Measurements from ENCODE around the gene BPI.

The BPI gene

DNA sequence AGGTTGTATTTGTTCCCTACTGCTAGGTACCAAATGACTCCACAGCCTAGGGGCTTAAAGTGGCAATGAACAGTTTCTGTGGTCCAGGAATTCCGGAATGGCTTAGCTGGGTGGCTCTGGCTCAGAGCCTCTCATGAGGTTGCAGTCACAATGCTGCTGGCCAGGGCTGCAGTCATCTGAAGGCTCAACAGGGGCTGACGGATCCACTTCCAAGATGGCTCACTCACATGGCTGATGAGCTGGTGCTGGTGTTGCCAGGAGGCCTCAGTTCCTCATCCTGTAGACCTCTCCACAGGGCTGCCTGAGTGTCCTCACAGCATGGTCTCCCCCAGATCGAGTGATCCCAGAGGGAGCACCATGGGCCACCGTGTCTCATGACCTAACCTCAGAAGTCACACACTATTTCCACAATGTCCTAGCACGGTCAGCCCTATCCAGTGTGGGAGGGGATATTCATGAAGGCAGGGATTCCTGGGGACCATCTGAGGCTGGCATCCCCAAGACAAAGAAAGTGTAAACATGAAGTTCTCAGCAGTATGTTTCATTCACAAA lies 19.0 kb upstream of the BPI start:
- no peak for DNase-seq (ENCODE audit: low read depth in 2 of 2)
- no peak overlapping the region for H3K4me3 ChIP-seq (replicated peaks in 1 of 2; ENCODE audit: low read depth in 2 of 2, low read length in 2 of 2)
- TF ChIP-seq, protein P1, sequence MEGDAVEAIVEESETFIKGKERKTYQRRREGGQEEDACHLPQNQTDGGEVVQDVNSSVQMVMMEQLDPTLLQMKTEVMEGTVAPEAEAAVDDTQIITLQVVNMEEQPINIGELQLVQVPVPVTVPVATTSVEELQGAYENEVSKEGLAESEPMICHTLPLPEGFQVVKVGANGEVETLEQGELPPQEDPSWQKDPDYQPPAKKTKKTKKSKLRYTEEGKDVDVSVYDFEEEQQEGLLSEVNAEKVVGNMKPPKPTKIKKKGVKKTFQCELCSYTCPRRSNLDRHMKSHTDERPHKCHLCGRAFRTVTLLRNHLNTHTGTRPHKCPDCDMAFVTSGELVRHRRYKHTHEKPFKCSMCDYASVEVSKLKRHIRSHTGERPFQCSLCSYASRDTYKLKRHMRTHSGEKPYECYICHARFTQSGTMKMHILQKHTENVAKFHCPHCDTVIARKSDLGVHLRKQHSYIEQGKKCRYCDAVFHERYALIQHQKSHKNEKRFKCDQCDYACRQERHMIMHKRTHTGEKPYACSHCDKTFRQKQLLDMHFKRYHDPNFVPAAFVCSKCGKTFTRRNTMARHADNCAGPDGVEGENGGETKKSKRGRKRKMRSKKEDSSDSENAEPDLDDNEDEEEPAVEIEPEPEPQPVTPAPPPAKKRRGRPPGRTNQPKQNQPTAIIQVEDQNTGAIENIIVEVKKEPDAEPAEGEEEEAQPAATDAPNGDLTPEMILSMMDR (IDR thresholded peaks at IDR 0.05; ENCODE audit: low read depth, low read length), result no peak

DNA sequence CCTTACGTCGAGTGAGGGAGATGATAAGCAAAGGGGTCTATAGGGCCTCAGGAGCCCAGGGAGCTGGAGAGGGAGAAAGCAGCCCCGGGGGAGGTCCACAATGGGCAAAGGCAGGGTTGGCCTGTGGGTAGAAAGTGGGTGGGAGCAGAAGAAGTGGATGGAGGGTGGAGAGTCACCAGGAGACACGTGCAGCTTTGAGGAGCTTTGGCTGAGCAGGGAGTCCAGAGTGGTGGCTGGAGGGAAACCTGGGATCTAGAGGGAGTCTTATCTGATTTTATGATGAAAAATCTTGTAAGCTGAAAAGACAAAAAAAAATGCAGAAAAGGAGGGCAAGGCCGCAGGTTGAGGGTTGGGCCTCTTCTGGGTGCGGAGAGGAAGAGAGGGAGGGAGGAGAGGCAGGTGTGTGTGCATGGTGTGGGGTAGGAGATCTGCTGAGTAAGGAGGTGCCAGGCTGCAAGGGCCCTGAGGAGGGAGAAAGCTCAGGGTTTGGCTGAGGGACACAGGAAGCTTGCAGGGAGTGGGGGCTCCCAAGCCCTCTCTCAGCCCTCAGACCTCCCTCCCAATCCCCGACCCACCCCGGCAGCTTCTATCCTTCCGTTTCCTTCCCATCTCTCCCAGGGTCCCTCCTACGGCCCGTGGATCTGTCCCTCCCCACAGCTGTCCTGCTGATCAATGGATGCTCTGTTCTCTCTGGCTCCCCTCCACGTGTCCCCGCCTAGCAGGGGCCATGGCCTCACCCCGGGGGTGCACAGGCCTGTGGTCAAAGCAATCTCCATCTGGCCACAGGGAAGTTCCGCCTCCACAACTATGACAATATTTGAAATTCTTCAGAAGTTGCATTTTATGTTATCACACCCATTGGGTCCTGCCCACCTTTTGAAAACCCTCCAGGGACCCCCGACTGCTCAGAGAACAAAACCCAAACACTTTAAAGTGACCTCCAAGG lies 17.1 kb upstream of the BPI start:
- no peak for DNase-seq (ENCODE audit: low read depth in 2 of 2)
- TF ChIP-seq, protein P1 (IDR thresholded peaks at IDR 0.05; ENCODE audit: low read depth, low read length), result no peak
- no peak overlapping the region for H3K4me3 ChIP-seq (replicated peaks in 1 of 2; ENCODE audit: low read depth in 2 of 2, low read length in 2 of 2)

DNA sequence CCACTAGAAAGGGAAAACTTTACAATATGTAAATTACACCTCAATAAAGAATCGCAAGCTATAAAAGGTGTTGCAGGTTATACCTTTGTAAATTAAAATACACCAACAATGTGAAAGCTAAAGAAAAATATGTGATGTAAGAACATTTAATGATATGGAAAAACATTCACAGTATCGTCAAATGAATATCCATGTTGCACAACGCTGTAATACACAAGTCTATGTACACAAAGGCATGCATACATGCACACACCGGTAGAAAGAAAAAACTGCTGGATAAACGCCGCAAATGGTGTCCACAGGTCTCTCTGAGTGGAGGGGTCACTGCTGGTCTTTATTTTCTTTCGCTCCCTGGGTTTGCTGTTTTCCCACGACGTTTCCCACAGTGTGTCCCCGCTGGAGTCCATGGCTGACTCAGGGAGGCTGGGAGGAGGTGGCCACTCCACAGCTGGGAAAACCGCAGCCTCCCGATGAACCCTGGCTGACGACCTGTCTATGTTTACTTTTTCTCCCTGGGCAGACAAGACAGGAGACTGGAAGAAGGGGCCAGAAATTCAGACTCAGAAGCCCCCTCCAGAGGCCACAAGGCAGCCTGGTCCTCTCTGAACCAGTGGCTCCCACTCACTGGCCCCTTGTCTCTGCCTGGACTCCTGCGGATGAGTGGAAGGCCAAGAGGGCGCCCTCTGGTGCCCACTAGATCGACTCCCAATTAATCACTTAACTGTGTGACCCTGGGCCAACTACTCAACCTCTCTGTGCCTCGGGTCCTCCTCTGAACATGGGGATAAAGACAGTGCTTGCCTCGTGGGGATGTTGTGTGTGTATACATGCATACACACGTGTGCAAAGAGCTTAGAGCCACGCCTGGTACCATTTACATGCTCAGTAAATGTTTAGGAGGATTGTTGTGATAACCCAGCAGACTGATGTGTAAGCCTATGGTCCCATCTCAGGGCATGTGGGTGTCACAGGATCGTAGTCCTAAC lies 12.8 kb upstream of the BPI start:
- peak overlapping the region in 1 of 2 donors; percentile 18 for H3K4me3 ChIP-seq (replicated peaks in 1 of 2; ENCODE audit: low read depth in 2 of 2, low read length in 2 of 2)
- TF ChIP-seq, protein P1 (IDR thresholded peaks at IDR 0.05; ENCODE audit: low read depth, low read length), result peak; percentile 74
- DNase-seq (ENCODE audit: low read depth in 2 of 2), result peak; percentile 79 to 91

DNA sequence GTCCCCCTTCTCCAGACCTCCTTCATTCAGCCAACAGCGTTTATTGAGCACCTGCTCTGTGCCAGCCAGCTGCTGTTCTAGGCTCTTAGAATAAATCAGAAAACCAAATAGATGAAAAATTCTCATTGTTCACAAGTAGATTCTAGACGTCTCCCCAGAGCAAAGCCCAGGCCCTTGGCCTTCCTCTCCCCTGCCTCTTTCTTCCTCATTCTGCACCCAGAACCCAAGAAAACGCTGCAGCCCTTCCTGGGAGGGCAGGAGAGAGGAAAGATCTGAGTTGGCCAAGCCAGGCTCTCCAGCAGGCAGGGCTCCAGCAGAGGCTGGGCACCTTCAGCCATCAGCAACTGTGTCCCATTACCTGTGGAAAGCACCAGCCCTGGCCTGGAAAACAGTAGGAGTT lies 12.0 kb upstream of the BPI start:
- TF ChIP-seq, protein P1 (IDR thresholded peaks at IDR 0.05; ENCODE audit: low read depth, low read length), result no peak
- H3K4me3 ChIP-seq (replicated peaks in 1 of 2; ENCODE audit: low read depth in 2 of 2, low read length in 2 of 2), result no peak overlapping the region
- no peak for DNase-seq (ENCODE audit: low read depth in 2 of 2)

DNA sequence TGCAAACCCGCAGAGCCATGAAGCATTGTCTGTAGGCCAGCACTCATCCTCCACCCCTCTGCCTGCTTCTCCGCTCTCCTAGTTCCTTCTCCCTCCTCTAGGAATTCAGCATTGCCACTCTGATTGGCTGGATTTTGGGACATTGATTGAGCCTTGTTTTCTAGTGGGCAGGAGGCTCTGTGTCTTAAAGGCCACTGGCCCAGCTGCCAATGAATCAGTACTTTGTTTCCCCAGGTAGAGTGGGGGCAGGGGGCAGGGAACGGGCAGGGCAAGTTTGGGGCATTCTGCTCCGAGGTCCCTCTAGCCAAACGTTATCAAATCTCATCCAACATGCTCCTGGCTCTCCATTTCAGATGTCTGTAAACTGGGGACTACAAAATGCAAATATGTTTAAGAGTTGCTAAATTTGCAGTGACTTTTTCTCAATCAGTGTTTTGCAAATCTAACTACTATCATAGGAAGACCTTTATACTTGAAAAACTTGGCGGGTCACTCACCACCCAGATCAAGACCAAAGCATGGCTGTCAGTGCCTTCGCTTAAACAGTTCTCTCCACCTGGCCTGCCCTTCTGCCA lies 10.4 kb upstream of the BPI start:
- TF ChIP-seq, protein P1 (IDR thresholded peaks at IDR 0.05; ENCODE audit: low read depth, low read length), result no peak
- no peak for DNase-seq (ENCODE audit: low read depth in 2 of 2)

DNA sequence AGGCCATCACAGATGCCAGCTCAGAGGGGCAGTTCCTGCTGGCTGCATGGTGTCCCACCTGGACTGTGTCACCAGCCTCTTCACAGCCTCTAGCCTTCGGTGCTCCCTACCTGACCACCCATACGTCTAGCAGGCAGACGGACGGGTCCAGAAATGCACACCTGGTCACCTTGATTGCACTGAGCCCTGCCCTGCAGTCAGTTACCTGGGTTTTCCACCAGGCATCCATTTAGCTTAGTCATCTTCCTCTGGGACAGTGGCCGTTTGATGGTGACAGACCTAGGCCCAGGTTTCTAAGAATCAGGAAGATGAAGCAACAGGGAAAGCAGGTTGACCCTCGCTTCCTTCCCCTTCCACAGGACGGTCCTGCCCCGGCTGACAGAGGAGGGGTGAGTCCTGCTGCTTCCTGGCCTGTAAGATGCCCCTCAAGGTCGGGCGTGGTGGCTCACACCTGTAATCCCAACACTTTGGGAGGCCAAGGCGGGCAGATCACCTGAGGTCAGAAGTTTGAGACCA lies 9.8 kb upstream of the BPI start:
- DNase-seq (ENCODE audit: low read depth in 2 of 2), result no peak
- TF ChIP-seq, protein P1 (IDR thresholded peaks at IDR 0.05; ENCODE audit: low read depth, low read length), result no peak
- no peak overlapping the region for H3K4me3 ChIP-seq (replicated peaks in 1 of 2; ENCODE audit: low read depth in 2 of 2, low read length in 2 of 2)

More for the DNA sequence above, 10.4 kb upstream of the BPI start:
- H3K4me3 ChIP-seq (replicated peaks in 1 of 2; ENCODE audit: low read depth in 2 of 2, low read length in 2 of 2), result no peak overlapping the region
